Ascending aorta (tissue), 2 donors: ENCODE data around the gene CAMTA1. TPM values are rescaled to one million over a fixed set of nuclear protein-coding genes. Genes with fewer than 3 reads are reported as not detected.
A peak's percentile ranks its signal among the peaks of the same experiment; 100 is the strongest.
"Not testable (repeated sequence)": the region's sequence is repeated elsewhere in the genome, so short reads cannot be mapped to it uniquely, and the experiment has no call there.

Experiments used
- DNase-seq, 2 donors: peaks; one replicate each; pipeline ENCODE4 v3.0.0-alpha.2; 2019; ENCODE audit warnings: low spot score in 2 of 2
- H3K27ac ChIP-seq, 2 donors: fragments of 200-600 bp; sonication (generic); one replicate each; pipeline ENCODE4 v1.5.1; 2016 to 2017; ENCODE audit warnings: mild to moderate bottlenecking in 1 of 2
- H3K27me3 ChIP-seq: fragments of 200-600 bp; sonication (generic); one replicate; pipeline ENCODE4 v1.5.1; 2017
- H3K36me3 ChIP-seq, 2 donors: fragments of 200-600 bp; sonication (generic); one replicate each; pipeline ENCODE4 v1.5.1; 2016
- H3K4me1 ChIP-seq, 2 donors: fragments of 200-600 bp; sonication (generic); one replicate each; pipeline ENCODE4 v1.5.1; 2016 to 2017; ENCODE audit warnings: mild to moderate bottlenecking in 1 of 2
- H3K4me3 ChIP-seq, 2 donors: fragments of 200-600 bp; sonication (generic); one replicate each; pipeline ENCODE4 v1.5.1; 2016 to 2017; ENCODE audit warnings: mild to moderate bottlenecking in 1 of 2
- H3K9me3 ChIP-seq, 2 donors: fragments of 200-600 bp; sonication (generic); one replicate each; pipeline ENCODE4 v1.5.1; 2016
- CTCF ChIP-seq, 3 experiments: fragments of 200-600 bp in 2 of 3; fragments of 450-650 bp in 1 of 3; sonication (generic) in 2 of 3; IDR thresholded peaks; one replicate each; pipeline ENCODE4 v1.5.1; 2016 to 2019; ENCODE audit warnings: antibody characterized with exemption in 3 of 3, mild to moderate bottlenecking in 1 of 3, moderate library complexity in 1 of 3
- intact Hi-C: fragments of 100-400 bp; cut with DNase I; formaldehyde crosslinking; loops from one replicate; pipeline ENCODE4 v1.15.1; 2023
- total RNA-seq: library from RNA; depleted of rRNA; stranded (reverse); fragments of >200 nt; gene quantifications from one replicate; pipeline ENCODE4 v1.1.0, GENCODE V29; 2016

CAMTA1 gene
- total RNA-seq, 1 donor from 2014 or later = 53.3 TPM

GRCh38 chr1:7145947-7146346 is 360.7 kb downstream of the CAMTA1 start:
- Histone ChIP-seq H3K27me3 (no peaks in the 10 kb centered on the region), H3K36me3 (no peaks in the 10 kb centered on the region), H3K27ac (no peak overlapping the region), H3K4me1 (no peaks in the 10 kb centered on the region), H3K4me3 (no peak overlapping the region), H3K9me3 (no peaks in the 10 kb centered on the region)
- TF ChIP-seq CTCF (IDR thresholded peaks at IDR 0.05) = no peak
- no peak for DNase-seq
- intact Hi-C loops = no loop called here

GRCh38 chr1:7146710-7147109 is 361.5 kb downstream of the CAMTA1 start:
- intact Hi-C loops = no loop called here
- Histone ChIP-seq H3K4me1 (no peaks in the 10 kb centered on the region), H3K36me3 (no peaks in the 10 kb centered on the region), H3K4me3 (no peak overlapping the region), H3K27ac (no peak overlapping the region), H3K9me3 (no peaks in the 10 kb centered on the region), H3K27me3 (no peaks in the 10 kb centered on the region)
- DNase-seq = no peak
- no peak for TF ChIP-seq CTCF (IDR thresholded peaks at IDR 0.05)

GRCh38 chr1:7147581-7148282 is 362.5 kb downstream of the CAMTA1 start:
- H3K4me3 ChIP-seq, H3K4me1 ChIP-seq, H3K27ac ChIP-seq, DNase-seq, intact Hi-C loops, H3K9me3 ChIP-seq, H3K27me3 ChIP-seq, H3K36me3 ChIP-seq: not testable (repeated sequence)

- Histone ChIP-seq H3K9me3 (no peaks in the 10 kb centered on the region), H3K4me3 (peak overlapping the region in 1 of 2 donors; percentile 48), H3K36me3 (no peaks in the 10 kb centered on the region), H3K27me3 (no peaks in the 10 kb centered on the region), H3K27ac (no peak overlapping the region), H3K4me1 (no peaks in the 10 kb centered on the region)
- DNase-seq = peak in 1 of 2 donors; percentile 66
- TF ChIP-seq CTCF (IDR thresholded peaks at IDR 0.05) = no peak
- intact Hi-C loops = no loop called here
These were observed 364.0 kb downstream of the CAMTA1 start for GRCh38 chr1:7149080-7149838.

GRCh38 chr1:7150724-7151280 is 365.5 kb downstream of the CAMTA1 start:
- TF ChIP-seq CTCF (IDR thresholded peaks at IDR 0.05) = no peak
- Histone ChIP-seq H3K9me3 (no peaks in the 10 kb centered on the region), H3K4me3 (no peak overlapping the region), H3K27me3 (no peaks in the 10 kb centered on the region), H3K27ac (no peak overlapping the region), H3K36me3 (no peaks in the 10 kb centered on the region), H3K4me1 (no peaks in the 10 kb centered on the region)
- intact Hi-C loops = no loop called here
- DNase-seq = no peak

GRCh38 chr1:7151978-7152377 is 366.7 kb downstream of the CAMTA1 start:
- no peaks in the 10 kb centered on the region for H3K27me3 ChIP-seq
- TF ChIP-seq CTCF (IDR thresholded peaks at IDR 0.05) = no peak
- H3K9me3 ChIP-seq = no peaks in the 10 kb centered on the region
- no peaks in the 10 kb centered on the region for H3K4me1 ChIP-seq
- H3K27ac ChIP-seq = no peak overlapping the region
- no peaks in the 10 kb centered on the region for H3K36me3 ChIP-seq
- H3K4me3 ChIP-seq = no peak overlapping the region
- DNase-seq = no peak
- intact Hi-C loops = no loop called here
